ENCODE data around the gene FOXN3.

The FOXN3 gene

DNA sequence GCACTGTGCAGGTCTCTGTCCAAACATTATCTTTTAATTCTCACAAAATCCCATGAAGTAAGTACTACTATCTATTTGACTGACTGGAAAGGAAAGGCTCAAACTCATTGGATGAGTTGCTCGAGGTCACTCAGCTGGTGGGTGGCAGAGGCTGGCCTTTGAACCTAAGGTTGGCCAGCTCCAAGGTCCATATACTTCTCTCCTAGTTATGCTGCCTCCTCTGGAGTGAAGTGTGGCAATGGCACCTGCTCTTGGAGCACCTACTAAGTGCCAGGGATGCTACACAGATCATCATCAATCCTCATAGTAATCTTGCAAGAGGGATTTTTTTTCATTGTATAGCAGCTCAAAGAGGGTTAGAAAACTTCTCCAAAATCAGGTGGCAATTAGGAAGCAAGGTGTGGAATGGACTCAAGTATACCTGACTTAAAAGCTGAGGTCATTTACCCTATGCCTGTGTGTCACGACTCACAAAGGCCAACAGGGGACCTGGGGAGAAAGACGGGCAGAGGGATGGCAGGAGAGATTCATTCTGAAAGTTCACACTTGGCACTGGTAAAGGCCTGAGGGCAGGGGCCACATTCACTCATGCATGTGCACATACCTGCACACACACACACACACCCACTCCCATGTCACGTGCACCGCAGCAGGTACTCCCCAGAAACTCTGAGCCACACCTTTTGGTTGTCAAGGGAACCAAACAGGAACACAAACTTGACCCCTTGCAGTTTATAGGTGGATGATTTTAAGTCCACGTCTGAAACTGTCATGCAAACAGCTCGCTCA, 146.4 kb downstream of the FOXN3 start:
- no peak for DNase-seq

DNA sequence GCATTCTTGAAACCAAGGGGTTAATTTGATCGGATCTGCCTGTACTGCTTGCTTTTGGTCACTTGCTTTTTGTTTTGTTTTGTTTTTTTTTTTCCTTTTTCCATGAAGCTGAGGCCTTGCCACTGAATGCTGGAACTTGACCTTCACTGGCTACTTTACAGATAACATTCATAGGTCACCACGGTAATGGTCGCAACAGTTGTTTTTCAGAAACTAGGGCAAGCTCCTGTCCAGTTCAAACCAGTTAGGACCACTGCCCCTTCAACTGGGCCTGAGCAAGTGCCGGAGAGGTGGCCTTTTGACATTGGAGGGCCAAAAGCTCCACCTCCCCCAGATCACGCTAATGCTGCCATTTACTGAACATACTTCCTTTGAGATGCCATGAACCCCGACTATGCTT, 147.6 kb downstream of the FOXN3 start:
- DNase-seq, result no peak

- DNase-seq, result no peak
These were observed 148.5 kb downstream of the FOXN3 start for GRCh38 chr14:89268514-89268913.

GRCh38 chr14:89267656-89268055, 149.4 kb downstream of the FOXN3 start:
- DNase-seq, result no peak

DNA sequence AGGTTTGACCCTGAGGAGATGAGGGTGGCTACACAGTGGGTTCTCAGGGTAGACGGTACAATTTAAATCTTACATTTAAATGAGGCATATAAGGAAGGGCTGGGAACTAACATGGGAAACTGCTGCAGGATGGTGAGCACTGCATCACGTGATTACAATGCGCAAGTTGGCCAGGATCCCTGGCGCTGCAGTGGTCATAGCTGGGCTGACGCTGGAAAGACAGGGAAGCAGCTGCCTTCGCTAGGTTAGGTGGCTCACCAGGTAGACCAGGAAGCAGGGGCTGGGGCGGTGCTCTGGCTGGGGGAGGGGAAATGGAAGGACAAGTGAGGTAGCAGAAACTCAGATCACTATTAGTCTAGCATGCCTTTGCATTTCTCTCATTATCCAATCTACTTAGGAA, 149.9 kb downstream of the FOXN3 start:
- DNase-seq, result no peak

DNA sequence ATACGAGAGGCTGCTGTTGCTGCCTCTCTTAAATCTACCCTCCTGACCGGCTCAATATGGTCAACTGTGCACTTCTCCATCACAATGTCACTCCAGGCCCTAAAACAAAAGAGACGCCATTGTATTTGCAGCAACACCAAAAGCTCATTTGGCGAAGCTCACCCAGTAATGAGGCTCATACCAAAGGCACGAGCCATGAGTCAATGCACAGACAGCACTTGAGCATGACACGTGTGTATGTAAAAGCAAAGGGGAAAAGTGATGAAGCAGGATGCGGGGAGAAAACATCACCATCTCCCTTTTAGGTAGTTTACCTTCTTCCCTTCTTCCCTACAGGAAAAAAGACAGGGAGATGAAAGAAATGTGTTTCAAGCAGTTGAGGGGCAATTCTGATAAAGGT, 150.3 kb downstream of the FOXN3 start:
- DNase-seq, result no peak

- no peak for DNase-seq
These were observed 151.8 kb downstream of the FOXN3 start for GRCh38 chr14:89265234-89265633.

DNA sequence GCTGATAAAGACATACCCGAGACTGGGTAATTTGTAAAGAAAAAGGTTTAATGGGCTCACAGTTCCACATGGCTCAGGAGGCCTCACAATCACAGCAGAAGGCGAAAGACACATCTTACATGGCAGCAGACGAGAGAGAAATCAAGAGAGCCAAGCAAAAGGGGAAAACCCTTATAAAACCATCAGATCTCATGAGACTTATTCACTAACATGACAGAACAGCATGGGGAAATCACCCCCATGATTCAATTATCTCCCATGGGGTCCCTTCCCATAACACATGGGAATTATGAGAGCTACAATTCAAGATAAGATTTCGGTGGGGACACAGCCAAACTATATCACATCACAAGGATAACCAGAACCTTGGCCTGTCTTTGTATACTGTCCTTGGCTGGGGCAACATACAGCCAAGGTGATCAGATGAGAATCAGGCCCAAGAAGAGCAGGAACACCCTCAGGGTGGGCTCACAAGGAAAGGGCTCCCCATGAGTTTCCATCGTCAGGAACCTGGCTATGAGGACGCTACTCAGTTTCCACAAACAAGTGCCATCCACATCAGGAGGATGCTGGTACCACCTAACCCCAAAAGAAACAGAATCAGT, 152.7 kb downstream of the FOXN3 start:
- DNase-seq, result peak in 1 of 2 donors; percentile 36

DNA sequence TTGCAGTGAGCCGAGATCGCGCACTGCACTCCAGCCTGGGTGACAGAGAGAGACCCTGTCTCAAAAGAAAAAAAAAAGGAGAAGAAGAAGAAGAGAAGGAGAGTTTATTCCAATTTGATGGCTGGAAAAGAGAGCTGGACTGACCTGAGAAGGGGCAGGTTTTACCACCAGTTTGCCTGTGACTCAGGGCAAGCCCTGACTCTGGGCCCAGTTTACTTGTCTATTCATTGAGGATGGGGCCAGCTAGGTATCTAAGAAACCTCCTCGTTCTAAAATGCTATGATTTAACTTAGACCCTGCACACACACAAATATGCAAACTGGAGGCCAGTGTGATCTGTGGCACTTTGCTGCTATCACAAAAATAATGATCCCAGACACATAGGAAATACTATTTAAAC, 155.0 kb downstream of the FOXN3 start:
- DNase-seq, result no peak

DNA sequence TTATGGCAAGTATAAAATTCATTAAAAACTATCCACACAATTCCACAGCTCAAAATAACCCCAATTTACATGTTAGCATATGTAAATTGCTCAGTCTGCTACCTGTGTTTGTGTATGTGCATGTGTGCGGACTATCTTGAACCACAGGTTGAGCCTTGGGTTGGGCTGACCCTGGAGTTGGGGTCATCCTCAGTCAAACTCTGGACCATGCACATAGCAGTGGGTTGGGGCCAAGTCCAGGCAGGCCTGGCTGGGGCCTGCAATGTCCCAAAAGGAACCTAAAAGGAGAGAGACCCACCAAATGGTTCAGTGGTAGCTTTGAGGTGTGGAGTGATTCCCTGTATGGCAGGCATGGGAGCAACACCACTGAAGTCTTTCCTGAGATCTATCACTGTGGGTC, 156.1 kb downstream of the FOXN3 start:
- DNase-seq, result no peak

DNA sequence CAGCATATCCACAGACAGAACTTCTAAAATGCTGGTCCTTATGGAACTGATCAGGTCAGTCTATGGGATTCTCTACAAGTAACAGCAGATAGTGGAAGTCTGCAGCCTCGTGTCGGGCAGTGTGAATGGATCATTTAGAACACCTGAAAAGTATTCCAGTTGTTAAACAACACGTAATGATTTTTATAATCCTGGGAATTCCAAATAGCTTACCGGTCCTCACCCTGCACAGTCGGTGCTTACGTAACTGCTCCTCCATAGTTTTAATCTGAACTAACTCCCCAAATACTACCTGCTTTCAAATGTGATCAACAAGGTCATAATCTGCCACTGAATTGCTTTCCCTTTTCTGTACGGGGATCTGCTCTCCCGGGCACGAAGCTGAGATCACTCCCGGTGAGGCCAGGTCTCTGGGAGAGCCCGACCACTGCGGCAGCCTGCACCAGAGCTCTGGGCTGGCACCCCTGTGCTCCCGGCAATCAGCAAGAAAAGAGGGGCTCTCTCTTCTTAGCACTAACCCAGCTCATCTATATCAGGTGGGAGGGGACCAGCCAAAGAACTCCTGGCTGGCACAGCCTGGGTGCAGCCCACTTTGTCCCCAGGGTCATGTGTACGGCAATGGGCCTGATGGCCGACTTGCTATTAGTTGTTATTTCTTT, 157.0 kb downstream of the FOXN3 start:
- no peak for DNase-seq

- DNase-seq, result no peak
These were observed 158.2 kb downstream of the FOXN3 start for GRCh38 chr14:89258728-89259273.

GRCh38 chr14:89256951-89257350, 160.1 kb downstream of the FOXN3 start:
- no peak for DNase-seq

DNA sequence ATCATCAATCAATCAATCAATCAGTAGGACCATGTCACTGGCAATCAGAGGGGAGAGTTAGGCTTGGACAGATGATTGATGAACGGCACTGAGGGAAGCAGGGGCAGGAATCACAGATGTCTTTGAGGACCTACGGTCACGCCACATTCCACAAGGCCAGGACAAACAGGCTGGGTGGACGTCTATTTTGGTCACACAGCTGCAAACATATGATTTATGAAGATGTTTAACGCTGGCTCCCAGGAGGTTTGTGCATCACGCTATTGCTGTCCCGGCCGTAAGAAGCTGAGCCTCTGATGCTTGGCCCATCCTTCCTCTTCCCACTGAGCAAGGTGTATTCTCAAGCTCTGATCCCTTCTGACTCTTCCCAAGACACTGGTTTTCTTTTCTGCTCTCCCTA, 160.8 kb downstream of the FOXN3 start:
- DNase-seq, result no peak

DNA sequence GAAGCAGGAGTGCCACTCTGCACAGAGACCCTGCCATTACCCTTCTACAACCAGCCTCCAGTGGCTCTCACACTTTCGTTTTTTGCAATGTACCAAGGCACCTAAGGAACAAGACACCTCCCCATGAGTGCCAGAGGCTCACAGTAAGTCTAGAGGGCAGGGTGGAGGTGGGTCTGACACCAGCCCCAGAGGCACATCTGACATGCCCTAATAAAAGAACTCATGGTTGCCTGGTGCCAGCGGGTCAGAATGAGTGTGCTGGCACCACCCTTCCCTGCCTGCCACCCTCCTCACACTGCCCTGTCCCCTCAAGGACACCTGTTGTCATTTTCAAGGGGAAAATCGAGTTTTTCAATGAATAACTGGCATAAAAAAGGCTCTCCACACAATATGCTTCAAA, 161.2 kb downstream of the FOXN3 start:
- DNase-seq, result no peak

- no peak for DNase-seq
These were observed 162.0 kb downstream of the FOXN3 start for GRCh38 chr14:89255012-89255411.

GRCh38 chr14:89254166-89254909, 162.7 kb downstream of the FOXN3 start:
- DNase-seq, result no peak

GRCh38 chr14:89252887-89253532, 164.0 kb downstream of the FOXN3 start:
- DNase-seq, result peak; percentile 49 to 72

DNA sequence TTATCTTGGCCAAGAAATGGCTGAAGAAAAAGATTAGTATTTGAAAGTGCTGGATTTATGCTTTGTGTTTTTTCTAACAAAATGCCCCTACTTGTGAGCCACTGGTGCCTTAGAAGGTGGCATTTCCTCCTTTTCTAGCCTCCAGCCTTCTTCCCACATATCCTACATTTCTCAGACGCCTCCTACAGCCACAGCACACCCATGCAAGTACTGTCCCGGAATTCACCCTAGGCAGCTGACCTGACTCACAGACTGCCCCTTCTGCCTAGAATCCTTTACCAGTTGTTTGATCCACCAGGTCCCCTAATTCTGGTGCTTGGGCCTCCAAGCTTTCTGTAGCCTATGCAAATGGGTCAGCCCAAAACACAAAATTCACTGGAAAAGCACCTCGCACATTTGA, 166.0 kb downstream of the FOXN3 start:
- DNase-seq, result peak; percentile 60 to 89

DNA sequence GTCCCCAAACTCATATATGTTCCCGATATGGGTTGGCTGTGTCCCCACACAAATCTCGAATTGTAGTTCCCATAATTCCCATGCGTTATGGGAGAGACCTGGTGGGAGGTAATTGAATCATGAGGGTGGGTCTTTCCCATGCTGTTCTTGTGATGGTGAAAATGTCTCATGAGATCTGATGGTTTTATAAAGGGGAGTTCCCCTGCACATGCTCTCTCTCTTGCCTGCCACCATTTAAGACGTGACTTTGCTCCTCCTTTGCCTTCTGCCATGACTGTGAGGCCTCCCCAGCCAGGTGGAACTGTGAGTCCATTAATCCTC, 166.4 kb downstream of the FOXN3 start:
- DNase-seq, result peak in 1 of 2 donors; percentile 36

- no peak for DNase-seq
These were observed 166.9 kb downstream of the FOXN3 start for GRCh38 chr14:89249972-89250654.
